IMR-90 (cell line): ENCODE measurements around the gene CD93.

Source experiments
- FOS ChIP-seq: fragments of 150-350 bp; IDR thresholded peaks from 2 replicates; pipeline ENCODE4 v1.6.1; 2016; ENCODE audit warnings: low read depth, low read length
- POLR2A ChIP-seq: IDR thresholded peaks from 2 replicates; pipeline ENCODE4 v1.6.1; 2012; ENCODE audit warnings: mild to moderate bottlenecking, low read depth, low read length
- RCOR1 ChIP-seq: IDR thresholded peaks from 2 replicates; pipeline ENCODE4 v1.6.1; 2012; ENCODE audit warnings: mild to moderate bottlenecking, low read length, improper control_type of control experiment; ENCODE audit not compliant: insufficient replicate concordance
- SMC3 ChIP-seq: fragments of 150-350 bp; IDR thresholded peaks from 2 replicates; pipeline ENCODE4 v1.6.1; 2016; ENCODE audit warnings: low read depth, mild to moderate bottlenecking, antibody characterized with exemption, low read length, moderate library complexity
- TF ChIP-seq, protein P1 (sequence below): conservative IDR thresholded peaks from 2 replicates; pipeline ENCODE4 v1.5.1; 2012; ENCODE audit warnings: mild to moderate bottlenecking, low read depth, low read length, improper control_type of control experiment

DNA sequence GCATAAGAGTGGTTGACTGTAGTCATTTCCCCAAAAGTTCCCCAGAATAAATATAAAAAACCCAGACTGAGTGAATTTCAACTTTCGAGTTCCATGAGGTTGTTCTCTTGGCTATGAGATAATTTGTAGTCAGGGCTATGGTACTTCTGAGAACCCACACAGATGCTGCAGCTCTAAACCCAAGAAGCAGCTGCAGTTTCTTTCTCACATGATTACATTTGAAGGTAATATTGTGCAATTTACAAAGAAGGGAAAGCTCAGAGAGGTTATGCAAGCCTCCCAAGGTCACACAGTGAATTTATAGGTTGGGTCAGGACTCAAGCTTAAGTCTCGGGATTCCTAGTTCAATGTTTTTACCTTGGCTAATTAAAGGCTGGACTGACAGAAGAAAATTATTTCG, 29.7 kb upstream of the CD93 start:
- no peak for TF ChIP-seq RCOR1
- TF ChIP-seq, protein P1, sequence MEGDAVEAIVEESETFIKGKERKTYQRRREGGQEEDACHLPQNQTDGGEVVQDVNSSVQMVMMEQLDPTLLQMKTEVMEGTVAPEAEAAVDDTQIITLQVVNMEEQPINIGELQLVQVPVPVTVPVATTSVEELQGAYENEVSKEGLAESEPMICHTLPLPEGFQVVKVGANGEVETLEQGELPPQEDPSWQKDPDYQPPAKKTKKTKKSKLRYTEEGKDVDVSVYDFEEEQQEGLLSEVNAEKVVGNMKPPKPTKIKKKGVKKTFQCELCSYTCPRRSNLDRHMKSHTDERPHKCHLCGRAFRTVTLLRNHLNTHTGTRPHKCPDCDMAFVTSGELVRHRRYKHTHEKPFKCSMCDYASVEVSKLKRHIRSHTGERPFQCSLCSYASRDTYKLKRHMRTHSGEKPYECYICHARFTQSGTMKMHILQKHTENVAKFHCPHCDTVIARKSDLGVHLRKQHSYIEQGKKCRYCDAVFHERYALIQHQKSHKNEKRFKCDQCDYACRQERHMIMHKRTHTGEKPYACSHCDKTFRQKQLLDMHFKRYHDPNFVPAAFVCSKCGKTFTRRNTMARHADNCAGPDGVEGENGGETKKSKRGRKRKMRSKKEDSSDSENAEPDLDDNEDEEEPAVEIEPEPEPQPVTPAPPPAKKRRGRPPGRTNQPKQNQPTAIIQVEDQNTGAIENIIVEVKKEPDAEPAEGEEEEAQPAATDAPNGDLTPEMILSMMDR: no peak
- TF ChIP-seq FOS: no peak
- TF ChIP-seq POLR2A: no peak
- TF ChIP-seq SMC3: no peak
